ENCODE results near the gene TSNAX.

Gene TSNAX

DNA sequence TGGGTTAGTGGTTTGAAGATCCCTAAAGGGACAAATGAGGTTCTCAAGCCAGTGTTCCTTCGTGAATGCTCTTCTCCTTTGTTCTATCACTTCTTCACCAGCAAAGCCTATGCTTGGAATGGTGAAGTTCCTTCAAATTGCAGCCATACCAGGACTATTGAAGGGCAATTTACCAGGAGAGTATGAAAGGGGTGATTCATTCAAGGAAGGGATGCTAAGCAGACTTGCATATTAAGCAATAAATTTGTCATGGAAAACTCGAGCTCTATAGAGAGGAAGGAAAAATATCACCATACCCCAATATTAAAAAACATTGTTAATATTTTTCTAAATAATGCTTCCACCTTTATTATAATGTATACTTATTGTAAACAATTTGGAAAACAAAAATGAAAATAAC is 9.3 kb upstream of the TSNAX start:
- DNase-seq (ENCODE audit: low read depth) = peak; percentile 24

DNA sequence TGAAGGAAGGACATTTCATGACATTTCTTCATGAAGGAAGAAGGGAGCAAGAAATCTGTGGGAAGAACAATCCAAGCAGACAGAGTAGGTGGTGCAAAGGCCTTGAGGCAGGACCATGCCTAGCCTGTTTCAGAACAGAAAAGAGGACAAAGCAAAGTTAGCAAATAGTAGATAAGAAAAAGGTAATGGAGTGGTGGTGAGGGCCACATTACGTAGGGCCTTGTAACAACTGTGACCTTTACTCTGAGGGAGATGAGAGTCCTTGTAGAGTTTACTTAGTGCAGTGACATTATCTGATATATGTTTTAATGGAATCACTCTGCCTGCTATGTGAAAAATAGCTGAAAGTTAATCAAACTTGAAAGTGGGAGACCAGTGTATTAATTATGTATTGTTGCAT is 6.4 kb upstream of the TSNAX start:
- DNase-seq (ENCODE audit: low read depth) = no peak

DNA sequence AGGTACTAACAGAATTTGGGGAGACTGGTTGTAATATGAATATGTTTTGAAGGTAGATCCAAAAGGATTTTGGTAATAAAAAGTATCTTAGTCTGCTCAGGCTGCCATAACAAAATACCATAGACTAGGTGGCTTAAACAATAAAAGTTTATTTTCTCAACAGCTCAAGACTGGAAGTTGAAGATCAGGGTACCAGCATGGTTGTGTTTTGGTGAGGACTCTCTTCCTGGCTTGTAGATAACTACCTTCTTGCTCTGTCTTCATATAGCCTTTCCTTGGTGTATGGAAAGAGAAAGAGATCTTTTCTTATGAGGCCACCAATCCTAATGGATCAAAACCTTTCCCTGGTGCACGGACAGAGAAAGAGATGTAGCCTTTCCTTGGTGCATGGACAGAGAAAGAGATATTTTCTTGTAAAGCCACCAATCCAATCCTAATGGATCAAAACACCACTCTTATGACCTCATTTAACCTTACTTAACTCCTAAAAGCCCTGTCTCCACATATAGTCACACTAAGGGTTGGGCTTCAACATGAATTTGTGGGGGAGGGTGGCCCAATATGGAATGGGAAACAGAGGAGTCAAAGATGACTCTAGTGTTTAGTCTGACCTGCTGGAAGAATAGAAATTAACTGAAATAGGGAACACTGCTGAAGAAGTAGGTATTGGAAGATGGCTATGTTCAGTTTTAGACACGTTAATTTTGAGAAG is 5.4 kb upstream of the TSNAX start:
- no peak for DNase-seq (ENCODE audit: low read depth)

DNA sequence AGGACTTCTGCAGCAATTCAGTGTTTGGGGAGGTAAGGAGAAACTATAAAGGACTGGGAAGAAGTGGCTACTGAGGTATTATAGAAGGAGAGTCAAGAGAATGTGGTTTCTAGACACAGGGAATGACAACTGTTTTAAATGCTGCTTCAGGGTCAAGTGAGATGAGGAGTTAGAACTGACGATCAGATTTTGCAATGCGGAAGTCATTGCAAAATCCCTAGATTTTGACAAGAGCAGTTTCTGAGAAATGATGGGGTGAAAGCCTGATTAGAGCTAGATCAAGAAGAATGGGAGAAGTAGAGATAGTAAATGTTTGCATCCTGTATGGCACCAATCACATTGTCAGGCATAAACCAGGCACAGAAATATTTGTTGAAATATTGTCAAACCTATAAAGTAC is 4.7 kb upstream of the TSNAX start:
- no peak for DNase-seq (ENCODE audit: low read depth)

DNA sequence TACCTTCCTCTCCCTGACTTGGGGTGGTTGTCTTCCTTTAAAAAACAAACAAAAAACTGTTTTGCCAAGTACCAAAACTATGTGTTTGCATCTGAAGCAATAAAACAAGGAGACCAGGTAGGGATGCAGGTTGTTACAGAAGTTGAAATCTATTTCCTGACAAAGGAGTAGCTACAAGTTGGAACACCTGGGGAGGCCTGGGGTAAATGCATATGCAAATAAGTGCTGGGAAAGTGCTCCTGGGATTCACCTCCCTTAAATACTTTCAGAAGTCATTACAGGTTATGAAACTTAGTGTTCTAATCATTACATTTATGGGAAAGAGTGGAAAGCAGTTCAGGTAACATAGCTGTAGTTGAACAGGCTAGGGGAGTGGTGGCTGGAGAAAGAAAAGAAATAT is 1.9 kb upstream of the TSNAX start:
- DNase-seq (ENCODE audit: low read depth) = no peak

DNA sequence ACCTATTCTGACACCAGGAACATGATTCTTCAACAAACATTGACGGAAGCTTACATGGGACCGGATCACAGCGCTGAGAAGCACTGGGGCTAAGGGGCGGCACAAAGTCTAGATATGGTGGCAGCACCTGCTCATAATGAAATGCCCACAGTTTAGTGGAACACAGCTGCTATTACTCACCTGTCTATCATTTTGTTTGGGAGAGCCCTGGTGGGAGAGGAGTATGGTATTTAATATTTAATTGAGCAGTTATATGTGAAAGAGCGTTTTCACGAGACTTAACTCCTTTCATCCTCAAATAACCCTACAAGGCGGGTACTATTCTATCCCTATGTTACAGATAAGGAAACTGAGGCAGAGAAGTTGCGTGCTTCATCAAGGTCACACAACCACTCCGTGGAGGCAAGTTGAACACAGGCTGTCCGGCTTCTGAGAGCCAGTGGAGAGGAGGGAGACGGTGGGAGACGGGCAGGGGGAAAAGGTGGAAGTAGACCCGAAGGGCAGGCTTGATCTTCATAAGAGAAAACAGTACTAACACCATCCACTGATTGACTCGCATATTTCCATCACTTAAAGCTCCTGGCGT is 790 bp upstream of the TSNAX start:
- no peak for DNase-seq (ENCODE audit: low read depth)

DNA sequence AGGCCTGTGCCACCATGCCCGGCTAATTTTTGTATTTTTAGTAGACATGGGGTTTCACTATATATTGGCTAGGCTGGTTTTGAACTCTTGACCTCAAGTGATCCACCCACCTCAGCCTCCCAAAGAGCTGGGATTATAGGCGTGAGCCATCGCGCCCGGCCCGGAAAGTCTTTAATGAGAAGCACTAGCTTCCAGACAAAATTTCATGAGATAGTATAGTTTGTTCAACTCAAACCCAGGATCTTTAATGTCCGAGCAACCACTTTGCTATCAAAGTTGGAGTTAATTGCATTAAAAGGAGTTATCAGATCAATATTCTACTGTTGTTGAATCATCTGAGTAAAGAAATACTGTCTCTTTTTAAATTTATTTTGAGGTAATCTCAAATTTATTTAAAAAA is 4.8 kb downstream of the TSNAX start:
- DNase-seq (ENCODE audit: low read depth) = no peak

DNA sequence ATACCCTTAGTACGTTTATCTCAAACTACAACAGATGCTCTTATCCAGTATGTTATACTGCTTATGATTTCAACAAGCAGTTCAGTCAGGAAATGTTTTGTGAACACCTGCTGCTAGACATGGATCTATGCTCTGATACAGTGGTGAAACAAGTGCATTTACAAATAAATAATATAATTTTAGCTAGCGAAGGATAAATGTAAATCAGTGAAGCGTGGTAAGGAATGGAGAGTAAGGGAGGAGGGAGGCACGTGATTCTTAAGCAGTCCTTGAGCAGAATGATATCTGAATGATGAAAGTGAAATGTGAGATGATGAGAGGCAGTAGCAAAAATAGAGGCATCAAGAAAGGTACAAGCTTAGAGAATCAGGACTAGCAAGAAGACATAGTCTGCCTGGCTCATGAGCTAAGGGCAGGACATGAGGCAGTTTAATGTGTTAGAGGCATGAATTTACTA is 6.3 kb downstream of the TSNAX start:
- no peak for DNase-seq (ENCODE audit: low read depth)

DNA sequence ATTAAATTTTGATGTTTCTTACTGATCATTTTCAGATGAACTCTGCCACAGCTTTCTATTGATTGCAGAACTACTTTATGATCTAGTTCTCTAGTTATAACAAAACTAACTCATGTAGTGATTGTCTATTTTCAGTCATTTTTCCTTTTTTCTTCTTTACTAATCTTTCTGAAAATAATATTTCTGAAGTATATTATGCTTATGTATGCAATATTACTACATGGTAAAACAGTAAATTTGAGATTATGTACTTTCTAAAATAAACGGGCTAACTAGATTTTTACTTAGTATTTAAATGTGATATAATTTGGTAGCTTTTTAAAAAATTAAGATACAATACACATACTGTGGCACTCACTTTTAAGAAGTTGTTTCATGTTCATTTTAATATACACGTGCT is 7.6 kb downstream of the TSNAX start:
- DNase-seq (ENCODE audit: low read depth) = no peak

DNA sequence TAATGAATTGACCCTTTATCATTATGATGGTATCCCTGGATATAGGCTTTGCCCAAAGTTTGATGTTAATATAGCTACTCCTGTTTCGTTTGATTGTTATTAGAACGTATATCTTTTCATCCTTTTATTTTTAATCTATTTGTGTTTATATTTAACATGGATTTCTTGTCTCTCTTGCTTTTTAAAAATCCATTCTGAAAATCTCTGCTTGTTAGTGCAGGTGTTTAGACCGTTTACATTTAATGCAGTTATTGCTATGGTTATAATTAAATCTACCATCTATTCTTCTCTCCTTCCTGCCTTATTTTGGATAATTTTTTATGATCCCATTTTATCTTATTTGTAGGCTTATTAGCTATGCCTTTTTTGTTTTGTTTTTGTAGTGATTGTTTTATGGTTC is 12.4 kb downstream of the TSNAX start:
- DNase-seq (ENCODE audit: low read depth) = no peak

DNA sequence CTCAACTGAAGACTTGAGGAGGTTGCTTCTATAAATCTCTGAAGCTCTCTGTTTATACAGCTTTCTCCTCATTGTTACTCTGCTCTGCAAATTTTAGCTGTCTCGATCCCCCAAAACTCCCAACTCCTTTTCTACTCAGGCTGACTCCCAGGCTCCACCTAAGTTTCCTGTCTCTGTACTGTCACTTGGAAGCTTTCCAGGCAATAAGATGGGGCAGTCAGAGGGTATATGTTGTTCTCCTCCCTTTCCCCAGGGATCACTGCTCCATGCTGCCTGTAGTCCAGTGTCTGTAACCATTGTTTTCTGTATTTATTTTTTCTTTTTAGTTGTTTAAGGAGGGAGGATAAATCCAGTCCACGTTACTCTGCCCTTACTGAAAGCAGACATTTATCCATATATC is 13.4 kb downstream of the TSNAX start:
- DNase-seq (ENCODE audit: low read depth) = no peak

DNA sequence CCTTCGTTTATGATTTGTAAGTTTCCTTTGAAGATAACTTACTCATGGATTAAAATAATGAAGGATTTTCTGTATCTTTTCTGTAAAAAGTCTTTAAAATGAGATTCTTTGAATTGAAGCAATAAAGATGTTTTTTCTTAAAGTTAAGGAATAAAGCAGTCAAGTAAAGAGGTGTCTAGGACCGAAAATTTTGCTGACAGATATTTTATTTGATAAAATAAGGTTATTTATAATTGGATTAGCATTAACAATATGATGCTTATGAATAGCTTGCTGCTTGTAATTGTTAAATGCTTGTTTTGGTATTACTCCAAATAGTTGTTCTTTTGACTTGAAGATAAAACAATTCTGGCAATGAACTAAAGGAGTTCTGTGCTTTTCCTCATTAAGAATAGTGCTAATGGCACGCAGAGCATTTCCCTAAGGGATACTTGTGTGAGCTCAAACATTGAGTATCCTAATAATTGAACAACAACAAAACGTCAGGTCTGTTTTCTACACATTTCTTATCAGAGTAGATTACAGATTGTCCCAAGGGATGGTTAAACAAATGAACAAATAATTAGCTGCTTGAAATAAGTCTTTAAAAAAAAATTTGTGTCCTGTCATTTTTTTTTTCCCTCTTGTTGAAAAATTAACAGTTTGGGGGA is 16.6 kb downstream of the TSNAX start:
- DNase-seq (ENCODE audit: low read depth) = no peak

DNA sequence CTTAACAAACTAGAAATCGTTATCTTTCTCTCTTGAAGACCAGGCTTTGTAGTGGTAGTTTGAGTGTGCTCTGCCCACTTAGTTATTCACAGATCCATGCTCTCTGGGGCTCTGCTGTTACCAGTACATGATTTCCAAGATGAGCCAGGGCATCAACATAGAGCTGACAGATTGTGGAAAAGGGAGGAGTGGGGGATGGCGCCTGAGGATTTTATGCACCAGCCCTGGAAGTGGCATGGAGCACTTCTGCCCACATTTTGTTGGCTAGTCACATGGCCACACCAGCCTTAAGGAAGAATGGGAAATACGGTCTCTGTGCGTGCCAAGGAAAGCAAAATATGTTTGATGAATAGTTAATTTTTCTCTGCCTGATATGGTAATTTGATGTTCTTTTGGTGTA is 18.2 kb downstream of the TSNAX start:
- no peak for DNase-seq (ENCODE audit: low read depth)

DNA sequence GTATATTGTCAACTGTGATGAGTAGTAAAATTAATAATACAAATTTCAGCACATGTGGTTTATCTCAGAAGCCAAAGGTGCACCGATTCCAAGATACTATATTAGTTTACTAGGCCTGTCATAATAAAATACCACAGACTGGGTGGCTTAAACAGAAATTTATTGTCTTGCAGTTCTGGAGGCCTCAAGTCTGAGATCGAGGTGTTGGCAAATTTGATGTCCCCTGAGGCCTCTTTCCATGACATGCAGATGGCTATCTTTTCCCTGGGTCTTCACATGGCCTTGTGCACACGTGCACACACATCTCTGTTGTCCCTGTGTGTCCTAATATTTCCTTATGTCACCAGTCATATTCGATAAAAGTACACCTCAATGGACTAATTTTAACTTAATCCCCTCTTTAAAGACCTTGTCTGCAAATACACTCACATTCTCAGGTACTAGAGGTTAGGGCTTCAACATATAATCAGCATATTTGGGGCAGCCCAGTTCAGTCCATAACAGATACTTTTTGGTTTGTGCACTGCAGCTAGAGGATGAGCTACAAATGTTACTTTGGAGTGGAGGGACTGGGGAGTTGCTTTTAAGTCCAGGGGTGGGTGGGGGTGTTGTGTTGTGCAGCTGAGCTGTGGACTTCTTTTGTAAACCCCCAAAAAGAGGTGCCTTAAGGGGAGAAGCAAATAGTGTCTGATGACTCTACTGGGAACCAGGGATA is 21.4 kb downstream of the TSNAX start:
- DNase-seq (ENCODE audit: low read depth) = no peak

DNA sequence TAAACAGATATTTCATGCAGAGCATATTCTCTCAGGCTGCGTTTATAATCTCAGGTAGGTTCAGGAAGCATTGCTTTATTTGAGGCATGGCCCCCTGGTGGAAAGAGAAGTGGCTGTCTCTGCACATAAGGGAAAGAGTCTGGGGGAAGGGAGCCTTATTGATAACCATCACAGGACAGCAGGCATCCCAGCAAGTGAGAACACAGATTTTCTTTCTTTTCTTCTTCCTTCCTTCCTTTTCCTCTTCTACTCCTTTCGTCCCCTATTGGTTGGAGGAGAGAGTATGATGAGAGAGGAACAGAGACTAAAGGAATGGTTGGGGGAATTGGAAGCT is 21.9 kb downstream of the TSNAX start:
- DNase-seq (ENCODE audit: low read depth) = peak; percentile 59

DNA sequence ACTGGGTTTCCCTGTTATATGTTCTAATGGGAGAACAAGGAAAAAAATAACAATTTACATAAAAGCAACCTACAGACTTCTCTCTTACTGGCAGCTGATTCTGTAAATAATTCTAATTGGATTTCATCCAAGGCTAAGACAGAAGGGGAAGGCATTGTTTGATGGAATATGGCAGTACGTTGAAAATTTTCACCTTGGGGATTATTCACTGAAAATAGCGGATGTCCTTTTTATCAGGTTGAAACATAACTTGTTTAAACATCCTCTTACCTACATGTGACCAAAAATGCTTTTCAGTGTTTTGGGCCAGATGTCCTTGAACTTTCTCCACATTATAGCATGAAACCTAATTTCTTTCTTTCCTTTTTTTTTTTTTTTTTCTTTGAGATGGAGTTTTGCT is 24.9 kb downstream of the TSNAX start:
- DNase-seq (ENCODE audit: low read depth) = no peak

DNA sequence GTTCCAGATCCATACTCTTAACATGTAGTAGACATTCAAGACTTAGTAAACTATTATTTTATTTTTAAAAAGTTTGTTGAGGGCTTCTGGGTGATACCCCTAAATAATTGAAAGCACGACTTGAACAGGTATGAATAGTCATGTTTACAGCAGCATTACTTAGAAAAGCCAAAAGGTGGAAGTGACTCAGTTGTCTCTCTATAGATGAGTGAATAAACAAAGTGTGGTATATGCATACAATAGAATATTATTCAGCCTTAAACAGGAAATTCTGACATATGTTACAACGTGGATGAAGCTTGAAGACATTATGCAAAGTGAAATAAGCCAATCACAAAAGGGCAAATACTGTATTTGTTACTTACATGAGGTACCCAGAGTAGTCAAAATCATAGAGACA is 26.5 kb downstream of the TSNAX start:
- DNase-seq (ENCODE audit: low read depth) = peak; percentile 24

DNA sequence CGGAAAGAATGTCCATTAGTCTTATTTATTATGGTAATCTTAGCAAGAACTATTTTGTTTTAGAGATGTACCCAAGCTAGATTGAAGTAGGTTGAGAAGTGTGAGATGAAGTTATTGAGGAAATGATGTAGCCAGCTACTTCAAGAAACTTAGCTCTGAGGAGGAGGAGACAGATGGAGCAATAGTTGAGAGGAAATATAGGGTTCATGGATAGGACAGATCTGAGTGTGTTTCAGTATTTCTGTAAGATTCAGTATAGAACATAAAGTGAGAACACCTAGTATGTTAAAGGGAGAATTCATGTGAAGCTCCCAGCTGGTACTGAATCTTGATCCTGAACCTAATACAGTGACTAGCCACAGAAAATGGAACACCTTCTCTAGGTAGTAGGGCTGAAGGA is 28.9 kb downstream of the TSNAX start:
- no peak for DNase-seq (ENCODE audit: low read depth)

DNA sequence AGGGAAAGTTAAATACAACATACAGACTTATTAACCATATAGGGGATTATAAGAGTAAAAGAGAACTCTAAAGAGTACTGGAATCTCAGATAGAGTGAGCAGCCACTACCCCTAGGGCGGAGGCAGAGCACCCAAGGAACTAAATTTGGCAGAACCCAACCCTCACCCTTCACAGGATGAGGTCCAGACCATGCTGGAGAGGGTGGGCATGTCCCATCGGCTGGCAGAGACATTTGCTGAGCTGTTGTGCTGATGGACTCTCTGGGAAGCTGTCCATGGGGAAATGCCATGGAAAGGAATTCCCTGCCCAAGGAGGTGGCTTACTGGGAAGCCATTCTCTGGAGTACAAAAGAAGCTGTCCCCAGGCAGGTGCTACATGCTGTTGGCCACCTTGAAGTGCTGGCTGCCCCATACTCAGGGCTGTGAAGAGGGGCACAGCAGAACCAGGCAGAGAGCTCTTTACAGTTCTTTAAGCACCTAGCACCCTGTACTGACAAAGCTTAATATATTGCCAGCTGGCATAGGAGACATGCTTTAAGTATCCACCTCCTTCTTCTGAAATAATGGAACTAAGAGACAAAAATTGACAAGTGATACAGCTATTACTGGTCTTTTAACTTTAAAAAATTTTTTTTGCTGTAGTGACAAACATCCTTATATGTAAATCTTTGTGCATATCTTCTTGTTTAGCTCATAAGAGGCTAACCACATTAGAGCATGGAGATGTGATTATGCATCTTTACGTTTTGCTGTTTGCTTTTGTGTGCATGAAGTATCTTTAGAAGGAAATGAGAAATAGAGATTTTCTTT is 29.6 kb downstream of the TSNAX start:
- DNase-seq (ENCODE audit: low read depth) = peak; percentile 82

DNA sequence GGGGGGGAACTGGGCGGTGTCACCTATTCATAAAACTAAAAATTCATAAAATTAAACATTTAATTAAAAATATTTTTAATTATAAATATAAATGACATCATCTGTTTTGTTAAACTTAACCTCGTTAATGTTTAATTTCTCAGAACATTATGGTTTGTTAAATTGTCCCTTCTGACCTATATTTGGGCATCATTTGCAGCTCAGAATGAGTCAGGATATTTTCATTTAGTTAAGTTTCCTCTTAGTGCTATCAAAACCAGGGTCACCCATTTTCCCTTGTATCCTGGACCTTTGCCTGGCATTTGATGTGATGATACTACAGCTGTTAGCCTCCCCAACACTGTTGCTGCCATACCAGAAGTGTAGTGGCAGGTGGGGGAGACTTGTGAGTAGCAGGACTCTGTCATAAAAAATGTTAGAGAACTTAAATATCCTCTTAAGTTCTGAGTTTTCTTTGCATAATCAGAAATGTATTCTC is 30.3 kb downstream of the TSNAX start:
- DNase-seq (ENCODE audit: low read depth) = peak; percentile 34

DNA sequence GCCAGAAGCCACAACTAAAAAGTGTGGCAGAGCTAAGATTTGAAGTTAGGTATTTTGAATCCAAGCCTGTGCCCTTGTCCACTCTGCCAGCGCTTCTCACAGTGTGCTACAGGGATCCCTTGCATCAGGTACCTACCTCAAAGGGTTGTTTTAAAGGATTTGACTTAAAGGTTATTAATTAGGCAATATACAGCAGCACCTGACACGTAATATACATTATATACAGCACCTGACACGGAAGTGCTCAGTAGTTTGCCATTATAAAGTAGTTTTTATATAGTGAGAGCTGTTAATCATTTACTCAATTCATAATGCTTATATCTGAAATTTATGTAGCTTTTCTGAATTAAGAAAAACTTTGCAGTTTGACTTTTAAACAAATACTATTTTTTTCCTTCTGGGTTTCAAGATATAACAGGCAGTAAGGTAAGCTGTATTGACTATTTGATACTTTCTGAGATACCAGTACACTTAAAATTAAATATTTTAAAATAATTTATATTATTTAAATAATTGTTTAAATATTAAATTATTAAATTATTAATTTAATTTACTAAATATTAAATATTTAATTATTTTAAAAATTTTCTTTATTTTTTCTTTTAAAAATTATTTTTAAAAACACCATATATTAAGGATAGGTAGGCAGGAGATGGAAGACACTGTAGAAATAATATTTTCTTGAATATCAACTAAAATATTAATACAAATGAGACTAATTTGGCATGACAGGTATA is 33.3 kb downstream of the TSNAX start:
- no peak for DNase-seq (ENCODE audit: low read depth)
